ENCODE measurements around the gene MESD. TPM values are rescaled to one million over a fixed set of nuclear protein-coding genes. Genes with fewer than 3 reads are reported as not detected.

Gene MESD
- total RNA-seq, 1 experiment from 2014 or later, result 47.3 TPM

GRCh38 chr15:80974914-80975313 is 14.7 kb downstream of the MESD start:
- no TSS peak for BruUV-seq (replicated peaks)
- Mint-ChIP-seq H3K27ac (ENCODE audit: unreplicated experiment) (no peak overlapping the region), H3K27me3 (ENCODE audit: unreplicated experiment) (no peaks in the 10 kb centered on the region), H3K4me3 (ENCODE audit: low read depth, unreplicated experiment) (no peak overlapping the region), H3K4me1 (ENCODE audit: low read depth, unreplicated experiment) (peaks cover 48% of the 10 kb centered on the region), H3K9me3 (ENCODE audit: low read depth, unreplicated experiment) (no peaks in the 10 kb centered on the region), H3K36me3 (ENCODE audit: insufficient read depth, unreplicated experiment) (peaks cover 34% of the 10 kb centered on the region)
- CTCF ChIA-PET, result interaction anchor here (0.6 to 1.9 kb wide), 3 partner anchors 136 to 291 kb away, joined by 3 to 7 read pairs (median 5); no protein-coding TSS in a partner anchor
- TF ChIP-seq CTCF (IDR thresholded peaks at IDR 0.05; ENCODE audit: unreplicated experiment), result no peak
- intact Hi-C loops (cut with micrococcal nuclease; ENCODE audit: unreplicated experiment), result loop anchor here (5.0 kb wide), 4 partner anchors 118 to 292 kb away; no protein-coding TSS in a partner anchor
- DNase-seq, result no peak

DNA sequence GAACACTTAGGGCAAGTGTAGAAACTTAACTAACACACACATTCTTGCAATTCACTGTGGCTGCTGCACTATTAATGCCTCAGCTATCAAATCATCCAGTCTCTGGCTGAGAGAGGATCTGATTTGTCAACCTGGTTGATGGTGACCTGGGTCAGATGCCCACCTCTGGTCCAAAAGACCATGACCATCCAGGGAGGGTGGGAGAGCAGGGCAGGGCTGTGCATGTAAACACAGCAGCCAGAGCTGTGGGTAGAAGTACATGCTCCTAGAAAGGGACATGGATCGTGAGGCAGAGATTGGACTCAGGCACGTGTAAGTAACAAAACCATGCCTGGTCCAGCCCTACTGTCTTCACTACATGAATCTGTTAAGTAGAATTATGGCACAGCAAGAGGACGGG is 17.3 kb downstream of the MESD start:
- CTCF ChIA-PET, result no interaction called here
- peaks cover 26% of the 10 kb centered on the region for H3K36me3 Mint-ChIP-seq (ENCODE audit: insufficient read depth, unreplicated experiment)
- no peak for TF ChIP-seq CTCF (IDR thresholded peaks at IDR 0.05; ENCODE audit: unreplicated experiment)
- DNase-seq, result no peak
- intact Hi-C loops (cut with micrococcal nuclease; ENCODE audit: unreplicated experiment), result loop anchor here (5.0 kb wide), 3 partner anchors 115 to 175 kb away; no protein-coding TSS in a partner anchor
- H3K9me3 Mint-ChIP-seq (ENCODE audit: low read depth, unreplicated experiment), result no peaks in the 10 kb centered on the region
- H3K4me3 Mint-ChIP-seq (ENCODE audit: low read depth, unreplicated experiment), result no peak overlapping the region
- H3K27ac Mint-ChIP-seq (ENCODE audit: unreplicated experiment), result no peak overlapping the region
- H3K27me3 Mint-ChIP-seq (ENCODE audit: unreplicated experiment), result no peaks in the 10 kb centered on the region
- peaks cover 25% of the 10 kb centered on the region for H3K4me1 Mint-ChIP-seq (ENCODE audit: low read depth, unreplicated experiment)
- no TSS peak for BruUV-seq (replicated peaks)

DNA sequence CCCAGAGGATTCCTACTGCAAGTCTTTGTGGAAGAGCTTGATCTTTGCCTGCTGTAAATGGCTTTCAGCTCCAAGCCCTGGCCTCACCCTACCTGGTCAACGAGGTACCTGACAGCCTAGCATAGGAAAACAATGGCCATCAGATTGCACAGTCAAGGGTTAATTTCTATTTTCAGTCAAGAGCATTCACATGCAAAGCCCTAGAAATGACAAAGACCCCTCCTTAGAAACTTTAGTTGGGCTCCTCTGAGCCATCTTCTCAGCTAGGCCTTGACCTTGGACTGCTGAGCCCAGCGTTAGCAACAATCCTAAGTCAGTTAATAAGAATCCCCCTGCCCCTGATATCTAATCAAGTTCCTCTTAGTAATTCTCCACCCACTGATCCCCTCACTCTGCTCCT is 18.5 kb downstream of the MESD start:
- Mint-ChIP-seq H3K36me3 (ENCODE audit: insufficient read depth, unreplicated experiment) (peaks cover 31% of the 10 kb centered on the region), H3K4me1 (ENCODE audit: low read depth, unreplicated experiment) (peaks cover 23% of the 10 kb centered on the region), H3K4me3 (ENCODE audit: low read depth, unreplicated experiment) (no peak overlapping the region), H3K9me3 (ENCODE audit: low read depth, unreplicated experiment) (no peaks in the 10 kb centered on the region), H3K27me3 (ENCODE audit: unreplicated experiment) (no peaks in the 10 kb centered on the region), H3K27ac (ENCODE audit: unreplicated experiment) (peak overlapping the region; percentile 46)
- DNase-seq, result no peak
- no TSS peak for BruUV-seq (replicated peaks)
- intact Hi-C loops (cut with micrococcal nuclease; ENCODE audit: unreplicated experiment), result loop anchor here (5.0 kb wide), 3 partner anchors 114 to 174 kb away; no protein-coding TSS in a partner anchor
- TF ChIP-seq CTCF (IDR thresholded peaks at IDR 0.05; ENCODE audit: unreplicated experiment), result no peak
- CTCF ChIA-PET, result interaction anchor here (1.2 to 2.2 kb wide), 2 partner anchors 58 to 191 kb away, joined by 3 to 27 read pairs; partner anchors contain the start of gene CEMIP

DNA sequence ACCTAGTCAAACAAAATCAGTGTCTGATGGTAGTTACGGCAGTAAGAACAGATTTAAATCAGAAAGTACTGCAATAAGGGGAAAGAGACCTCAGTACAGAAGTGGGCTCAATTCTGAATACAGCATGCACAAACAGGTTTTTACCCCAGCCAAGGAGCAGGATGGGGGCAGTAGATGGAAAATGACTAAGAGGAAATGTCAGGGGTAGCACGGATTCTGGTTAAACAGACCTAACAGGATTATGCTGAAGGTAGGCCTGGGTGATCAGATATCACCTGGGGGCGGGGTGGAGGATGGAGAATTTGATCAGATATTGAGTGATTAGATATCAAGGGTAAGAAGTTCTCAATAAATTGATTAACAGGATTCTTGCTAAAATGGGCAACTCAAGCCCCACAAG is 19.0 kb downstream of the MESD start:
- peaks cover 23% of the 10 kb centered on the region for H3K4me1 Mint-ChIP-seq (ENCODE audit: low read depth, unreplicated experiment)
- no peak for TF ChIP-seq CTCF (IDR thresholded peaks at IDR 0.05; ENCODE audit: unreplicated experiment)
- H3K27ac Mint-ChIP-seq (ENCODE audit: unreplicated experiment), result peak overlapping the region; percentile 46
- H3K4me3 Mint-ChIP-seq (ENCODE audit: low read depth, unreplicated experiment), result no peak overlapping the region
- H3K27me3 Mint-ChIP-seq (ENCODE audit: unreplicated experiment), result no peaks in the 10 kb centered on the region
- BruUV-seq (replicated peaks), result no TSS peak
- intact Hi-C loops (cut with micrococcal nuclease; ENCODE audit: unreplicated experiment), result loop anchor here (1.0 to 5.0 kb wide), 7 partner anchors 113 to 515 kb away; no protein-coding TSS in a partner anchor
- H3K36me3 Mint-ChIP-seq (ENCODE audit: insufficient read depth, unreplicated experiment), result peaks cover 31% of the 10 kb centered on the region
- CTCF ChIA-PET, result interaction anchor here (0.7 to 2.2 kb wide), 6 partner anchors 58 to 403 kb away, joined by 3 to 27 read pairs (median 6); partner anchors contain the start of gene CEMIP
- peak; percentile 32 for DNase-seq
- no peaks in the 10 kb centered on the region for H3K9me3 Mint-ChIP-seq (ENCODE audit: low read depth, unreplicated experiment)

Measured in Calu3 (cell line).